Measurements from ENCODE around the gene ANAPC1. TPM values are rescaled to one million over a fixed set of nuclear protein-coding genes. Genes with fewer than 3 reads are reported as not detected.
"Not testable (repeated sequence)": the region's sequence is repeated elsewhere in the genome, so short reads cannot be mapped to it uniquely, and the experiment has no call there.

ANAPC1 gene
- total RNA-seq, 1 donor from 2014 or later, result 54.0 TPM

- no peak for TF ChIP-seq CTCF (IDR thresholded peaks at IDR 0.05; ENCODE audit: unreplicated experiment)
- H3K4me3 Mint-ChIP-seq, result no peak overlapping the region
- H3K4me1 Mint-ChIP-seq, result peaks cover 30% of the 10 kb centered on the region
- H3K36me3 Mint-ChIP-seq, result no peaks in the 10 kb centered on the region
- H3K9me3 Mint-ChIP-seq, result no peaks in the 10 kb centered on the region
- H3K27me3 Mint-ChIP-seq (ENCODE audit: low read depth), result no peaks in the 10 kb centered on the region
- DNase-seq (ENCODE audit: low spot score in 2 of 2, unreplicated experiment in 2 of 2), result no peak
- H3K27ac Mint-ChIP-seq, result no peak overlapping the region
Measured at GRCh38 chr2:111896024-111896423, 12.0 kb upstream of the ANAPC1 start.

GRCh38 chr2:111884592-111884964 is 585 bp upstream of the ANAPC1 start:
- no peak for TF ChIP-seq CTCF (IDR thresholded peaks at IDR 0.05; ENCODE audit: unreplicated experiment)
- Mint-ChIP-seq H3K27ac (peak overlapping the region; percentile 96), H3K9me3 (no peaks in the 10 kb centered on the region), H3K4me1 (peaks cover 4% of the 10 kb centered on the region), H3K4me3 (peak overlapping the region; percentile 87), H3K36me3 (peaks cover 2% of the 10 kb centered on the region), H3K27me3 (ENCODE audit: low read depth) (no peaks in the 10 kb centered on the region)
- no peak for DNase-seq (ENCODE audit: low spot score in 2 of 2, unreplicated experiment in 2 of 2)

- H3K27ac Mint-ChIP-seq; H3K27me3 Mint-ChIP-seq (ENCODE audit: low read depth); H3K9me3 Mint-ChIP-seq; H3K4me1 Mint-ChIP-seq; H3K4me3 Mint-ChIP-seq; DNase-seq (ENCODE audit: low spot score in 2 of 2, unreplicated experiment in 2 of 2): not testable (repeated sequence)
- peaks cover 35% of the 10 kb centered on the region for H3K36me3 Mint-ChIP-seq
Measured at GRCh38 chr2:111872806-111873205, 11.2 kb downstream of the ANAPC1 start.

GRCh38 chr2:111865124-111865523 is 18.9 kb downstream of the ANAPC1 start:
- H3K27me3 Mint-ChIP-seq (ENCODE audit: low read depth); H3K9me3 Mint-ChIP-seq; H3K4me1 Mint-ChIP-seq; H3K27ac Mint-ChIP-seq; DNase-seq (ENCODE audit: low spot score in 2 of 2, unreplicated experiment in 2 of 2); H3K4me3 Mint-ChIP-seq: not testable (repeated sequence)
- H3K36me3 Mint-ChIP-seq, result peaks cover 18% of the 10 kb centered on the region

GRCh38 chr2:111860005-111860404 is 24.0 kb downstream of the ANAPC1 start:
- H3K27me3 Mint-ChIP-seq (ENCODE audit: low read depth); H3K4me3 Mint-ChIP-seq; H3K27ac Mint-ChIP-seq; H3K4me1 Mint-ChIP-seq; H3K9me3 Mint-ChIP-seq; DNase-seq (ENCODE audit: low spot score in 2 of 2, unreplicated experiment in 2 of 2): not testable (repeated sequence)
- H3K36me3 Mint-ChIP-seq, result peaks cover 21% of the 10 kb centered on the region

- H3K4me3 Mint-ChIP-seq; DNase-seq (ENCODE audit: low spot score in 2 of 2, unreplicated experiment in 2 of 2); H3K4me1 Mint-ChIP-seq; H3K9me3 Mint-ChIP-seq; H3K27me3 Mint-ChIP-seq (ENCODE audit: low read depth): not testable (repeated sequence)
- H3K27ac Mint-ChIP-seq, result peak overlapping the region; percentile 66
- H3K36me3 Mint-ChIP-seq, result peaks cover 16% of the 10 kb centered on the region
Measured at GRCh38 chr2:111852544-111852943, 31.4 kb downstream of the ANAPC1 start.

GRCh38 chr2:111850646-111851045 is 33.3 kb downstream of the ANAPC1 start:
- H3K9me3 Mint-ChIP-seq; H3K27ac Mint-ChIP-seq; H3K27me3 Mint-ChIP-seq (ENCODE audit: low read depth); H3K4me1 Mint-ChIP-seq; H3K4me3 Mint-ChIP-seq: not testable (repeated sequence)
- H3K36me3 Mint-ChIP-seq, result peaks cover 15% of the 10 kb centered on the region
- DNase-seq (ENCODE audit: low spot score in 2 of 2, unreplicated experiment in 2 of 2), result peak in 1 of 2 experiments; percentile 44

- Mint-ChIP-seq H3K4me1 (peaks cover 17% of the 10 kb centered on the region), H3K27ac (peak overlapping the region; percentile 15), H3K36me3 (peaks cover 11% of the 10 kb centered on the region)
- not testable (repeated sequence) for H3K4me3 Mint-ChIP-seq; H3K27me3 Mint-ChIP-seq (ENCODE audit: low read depth); DNase-seq (ENCODE audit: low spot score in 2 of 2, unreplicated experiment in 2 of 2); H3K9me3 Mint-ChIP-seq
Measured at GRCh38 chr2:111839625-111840282, 44.2 kb downstream of the ANAPC1 start.

GRCh38 chr2:111838992-111839391 is 45.0 kb downstream of the ANAPC1 start:
- peaks cover 17% of the 10 kb centered on the region for H3K4me1 Mint-ChIP-seq
- not testable (repeated sequence) for H3K27me3 Mint-ChIP-seq (ENCODE audit: low read depth)

GRCh38 chr2:111834221-111834620 is 49.8 kb downstream of the ANAPC1 start:
- not testable (repeated sequence) for H3K4me3 Mint-ChIP-seq; H3K9me3 Mint-ChIP-seq; H3K4me1 Mint-ChIP-seq; DNase-seq (ENCODE audit: low spot score in 2 of 2, unreplicated experiment in 2 of 2); H3K27ac Mint-ChIP-seq; H3K27me3 Mint-ChIP-seq (ENCODE audit: low read depth)
- peaks cover 24% of the 10 kb centered on the region for H3K36me3 Mint-ChIP-seq

More at GRCh38 chr2:111838992-111839391, 45.0 kb downstream of the ANAPC1 start:
- H3K4me3 Mint-ChIP-seq; DNase-seq (ENCODE audit: low spot score in 2 of 2, unreplicated experiment in 2 of 2); H3K9me3 Mint-ChIP-seq: not testable (repeated sequence)
- Mint-ChIP-seq H3K27ac (peak overlapping the region; percentile 15), H3K36me3 (peaks cover 18% of the 10 kb centered on the region)

GRCh38 chr2:111830479-111830878 is 53.5 kb downstream of the ANAPC1 start:
- not testable (repeated sequence) for DNase-seq (ENCODE audit: low spot score in 2 of 2, unreplicated experiment in 2 of 2); H3K27ac Mint-ChIP-seq; H3K9me3 Mint-ChIP-seq; H3K4me1 Mint-ChIP-seq; H3K4me3 Mint-ChIP-seq; H3K27me3 Mint-ChIP-seq (ENCODE audit: low read depth)
- peaks cover 42% of the 10 kb centered on the region for H3K36me3 Mint-ChIP-seq

GRCh38 chr2:111828217-111828766 is 55.7 kb downstream of the ANAPC1 start:
- not testable (repeated sequence) for H3K4me1 Mint-ChIP-seq; H3K27ac Mint-ChIP-seq; H3K9me3 Mint-ChIP-seq; DNase-seq (ENCODE audit: low spot score in 2 of 2, unreplicated experiment in 2 of 2); H3K4me3 Mint-ChIP-seq; H3K27me3 Mint-ChIP-seq (ENCODE audit: low read depth)
- H3K36me3 Mint-ChIP-seq, result peaks cover 31% of the 10 kb centered on the region
